Neural progenitor cell (in vitro differentiated cells): ENCODE results near the gene SHROOM3.

Source experiments
- EZH2 ChIP-seq: fragments of 200-600 bp; sonication (generic); IDR thresholded peaks from 2 replicates; pipeline ENCODE4 v1.6.1; 2017; ENCODE audit warnings: antibody characterized with exemption, mild to moderate bottlenecking, moderate library complexity
- TF ChIP-seq, protein P1 (sequence below): fragments of 200-600 bp; sonication (generic); IDR thresholded peaks from 2 replicates; pipeline ENCODE4 v1.5.1; 2017; ENCODE audit warnings: antibody characterized with exemption, mild to moderate bottlenecking

DNA sequence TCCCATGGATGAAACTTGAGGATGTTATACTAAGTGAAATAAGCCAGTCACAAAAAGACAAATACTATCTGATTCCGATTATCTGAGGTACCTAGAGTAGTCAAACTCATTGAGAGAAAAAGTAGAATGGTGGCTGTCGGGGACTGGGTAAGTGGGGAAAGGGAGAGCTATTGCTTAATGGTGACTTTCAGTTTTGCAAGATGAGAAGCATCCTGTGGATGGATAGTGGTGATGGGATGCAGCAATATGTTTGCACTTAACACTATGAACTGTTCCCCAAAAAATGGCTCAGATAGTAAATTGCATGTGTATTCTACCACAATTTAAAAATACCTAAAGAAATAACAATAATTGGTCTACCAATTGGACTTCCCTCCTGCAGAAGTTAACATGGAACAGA, 181.5 kb downstream of the SHROOM3 start:
- TF ChIP-seq, protein P1, sequence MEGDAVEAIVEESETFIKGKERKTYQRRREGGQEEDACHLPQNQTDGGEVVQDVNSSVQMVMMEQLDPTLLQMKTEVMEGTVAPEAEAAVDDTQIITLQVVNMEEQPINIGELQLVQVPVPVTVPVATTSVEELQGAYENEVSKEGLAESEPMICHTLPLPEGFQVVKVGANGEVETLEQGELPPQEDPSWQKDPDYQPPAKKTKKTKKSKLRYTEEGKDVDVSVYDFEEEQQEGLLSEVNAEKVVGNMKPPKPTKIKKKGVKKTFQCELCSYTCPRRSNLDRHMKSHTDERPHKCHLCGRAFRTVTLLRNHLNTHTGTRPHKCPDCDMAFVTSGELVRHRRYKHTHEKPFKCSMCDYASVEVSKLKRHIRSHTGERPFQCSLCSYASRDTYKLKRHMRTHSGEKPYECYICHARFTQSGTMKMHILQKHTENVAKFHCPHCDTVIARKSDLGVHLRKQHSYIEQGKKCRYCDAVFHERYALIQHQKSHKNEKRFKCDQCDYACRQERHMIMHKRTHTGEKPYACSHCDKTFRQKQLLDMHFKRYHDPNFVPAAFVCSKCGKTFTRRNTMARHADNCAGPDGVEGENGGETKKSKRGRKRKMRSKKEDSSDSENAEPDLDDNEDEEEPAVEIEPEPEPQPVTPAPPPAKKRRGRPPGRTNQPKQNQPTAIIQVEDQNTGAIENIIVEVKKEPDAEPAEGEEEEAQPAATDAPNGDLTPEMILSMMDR = no peak
- TF ChIP-seq EZH2 = no peak
